ENCODE measurements around the gene RNASEL. TPM values are rescaled to one million over a fixed set of nuclear protein-coding genes. Genes with fewer than 3 reads are reported as not detected.
"Not testable (repeated sequence)": the region's sequence is repeated elsewhere in the genome, so short reads cannot be mapped to it uniquely, and the experiment has no call there.

The RNASEL gene
- total and polyA plus RNA-seq, 2 donors (not counting 3 experiments of a cell fraction or from before 2014, with no cell fraction given): 0.59 to 1.9 TPM

DNA sequence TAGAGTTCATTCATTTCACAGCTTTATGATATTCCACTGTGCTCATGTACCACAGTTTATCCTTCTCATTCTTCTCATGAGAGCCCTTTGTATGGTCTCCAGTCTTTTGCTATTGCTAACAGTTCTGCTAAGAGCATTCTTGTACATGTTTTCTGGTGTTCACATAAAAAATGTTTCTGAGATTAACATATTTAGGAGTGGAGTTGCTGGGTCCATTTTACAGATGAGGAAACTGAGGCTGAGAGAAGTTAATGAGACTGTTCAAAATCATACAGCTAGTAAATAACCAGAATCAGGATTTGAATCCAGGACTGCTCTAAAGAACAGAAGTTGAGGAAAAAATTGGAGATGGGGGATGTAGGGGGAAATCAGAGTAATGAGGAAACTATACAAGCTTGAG is 44.0 kb upstream of the RNASEL start:
- ChIA-PET CTCF (interaction anchor here (1.4 kb wide), 1 partner anchor 14 kb away, joined by 4 read pairs; no protein-coding TSS in a partner anchor), POLR2A (no interaction called here)
- Histone ChIP-seq H3K9me1 (replicated peaks; ENCODE audit: control insufficient read depth, extremely low read depth, insufficient read depth, low read length) (no peaks in the 10 kb centered on the region), H3K4me2 (ENCODE audit: insufficient read depth, low read length) (no peak overlapping the region), H4K20me1 (replicated peaks; ENCODE audit: control insufficient read depth, extremely low read depth, insufficient read depth, low read length) (no peaks in the 10 kb centered on the region), H3K36me3 (ENCODE audit: control insufficient read depth in 2 of 2, extremely low read depth in 1 of 2, insufficient read depth in 2 of 2, low read length in 2 of 2) (no peaks in the 10 kb centered on the region), H3K79me2 (ENCODE audit: control insufficient read depth, insufficient read depth, low read length) (no peaks in the 10 kb centered on the region), H3K4me1 (ENCODE audit: control insufficient read depth, extremely low read depth, insufficient read depth, low read length) (no peaks in the 10 kb centered on the region), H3K9ac (replicated peaks; ENCODE audit: extremely low read depth, insufficient read depth, low read length) (no peak overlapping the region), H3K9me3 (replicated peaks; ENCODE audit: control insufficient read depth, insufficient read depth, low read length) (no peaks in the 10 kb centered on the region), H3K27ac (ENCODE audit: insufficient read depth, low read depth, low read length) (no peak overlapping the region), H3K27me3 (ENCODE audit: control insufficient read depth in 2 of 2, insufficient read depth in 2 of 2, low read length in 2 of 2) (no peaks in the 10 kb centered on the region), H3K4me3 (replicated peaks in 1 of 3; ENCODE audit: insufficient read depth in 1 of 3, low read depth in 1 of 3, low read length in 3 of 3) (no peak overlapping the region), H2AFZ (ENCODE audit: low read depth, low read length) (no peak overlapping the region)
- TF ChIP-seq JUN (IDR thresholded peaks at IDR 0.05; ENCODE audit: borderline replicate concordance, insufficient read depth, insufficient read length, low read depth) (no peak), EZH2 (IDR thresholded peaks at IDR 0.05; ENCODE audit: borderline replicate concordance, low read depth, low read length, severe bottlenecking) (no peak), FOS (IDR thresholded peaks at IDR 0.05; ENCODE audit: borderline replicate concordance, insufficient read depth, low read length) (no peak), GATA2 (IDR thresholded peaks at IDR 0.05; ENCODE audit: insufficient read depth, insufficient read length, low read depth, low read length) (no peak), MYC (IDR thresholded peaks at IDR 0.05; ENCODE audit: low read depth, low read length) (no peak), CTCF (IDR thresholded peaks at IDR 0.05; ENCODE audit: extremely low read depth in 1 of 2, insufficient read depth in 1 of 2, low read depth in 1 of 2, low read length in 2 of 2) (no peak), POLR2AphosphoS5 (IDR thresholded peaks at IDR 0.05; ENCODE audit: insufficient read depth, low read depth, low read length) (no peak), POLR2A (IDR thresholded peaks at IDR 0.05; ENCODE audit: low read depth, low read length) (no peak)
- TF ChIP-seq, protein P1, sequence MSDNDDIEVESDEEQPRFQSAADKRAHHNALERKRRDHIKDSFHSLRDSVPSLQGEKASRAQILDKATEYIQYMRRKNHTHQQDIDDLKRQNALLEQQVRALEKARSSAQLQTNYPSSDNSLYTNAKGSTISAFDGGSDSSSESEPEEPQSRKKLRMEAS (IDR thresholded peaks at IDR 0.05; ENCODE audit: insufficient read depth, insufficient read length): no peak
- intact Hi-C loops (cut with micrococcal nuclease): no loop called here
- DNase-seq (ENCODE audit: low read depth, low spot score) (no peak), FAIRE-seq (no peak)
- dilution Hi-C loops (cut with MboI; ENCODE audit: extremely low pct_ligation_motif_present, low sequenced_read_pairs): no loop called here
- no TSS peak for BruUV-seq (replicated peaks)

DNA sequence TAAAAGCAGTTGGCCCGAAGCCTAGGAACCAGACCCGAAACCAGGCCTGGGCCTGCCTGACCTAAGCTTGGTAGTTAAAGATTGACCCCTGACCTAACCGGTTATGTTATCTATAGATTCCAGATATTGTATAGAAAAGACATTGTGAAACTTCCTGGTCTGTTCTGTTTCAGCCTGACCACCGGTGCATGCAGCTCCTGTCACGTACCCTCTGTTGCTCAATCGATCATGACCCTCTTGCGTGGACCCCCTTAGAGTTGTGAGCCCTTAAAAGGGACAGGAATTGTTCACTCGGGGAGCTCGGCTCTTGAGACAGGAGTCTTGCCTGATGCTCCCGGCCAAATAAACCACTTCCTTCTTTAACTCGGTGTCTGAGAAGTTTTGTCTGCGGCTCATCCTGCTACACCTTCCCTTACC is 43.4 kb upstream of the RNASEL start:
- H3K4me3 ChIP-seq (replicated peaks in 1 of 3; ENCODE audit: insufficient read depth in 1 of 3, low read depth in 1 of 3, low read length in 3 of 3): not testable (repeated sequence)

More for the DNA sequence above, 43.4 kb upstream of the RNASEL start:
- POLR2A ChIA-PET; BruUV-seq (replicated peaks); H3K27ac ChIP-seq (ENCODE audit: insufficient read depth, low read depth, low read length); dilution Hi-C loops (cut with MboI; ENCODE audit: extremely low pct_ligation_motif_present, low sequenced_read_pairs); H3K79me2 ChIP-seq (ENCODE audit: control insufficient read depth, insufficient read depth, low read length); H3K4me2 ChIP-seq (ENCODE audit: insufficient read depth, low read length); H3K9me1 ChIP-seq (replicated peaks; ENCODE audit: control insufficient read depth, extremely low read depth, insufficient read depth, low read length); H3K9ac ChIP-seq (replicated peaks; ENCODE audit: extremely low read depth, insufficient read depth, low read length); H3K4me1 ChIP-seq (ENCODE audit: control insufficient read depth, extremely low read depth, insufficient read depth, low read length); H4K20me1 ChIP-seq (replicated peaks; ENCODE audit: control insufficient read depth, extremely low read depth, insufficient read depth, low read length); H3K27me3 ChIP-seq (ENCODE audit: control insufficient read depth in 2 of 2, insufficient read depth in 2 of 2, low read length in 2 of 2); FAIRE-seq; H3K36me3 ChIP-seq (ENCODE audit: control insufficient read depth in 2 of 2, extremely low read depth in 1 of 2, insufficient read depth in 2 of 2, low read length in 2 of 2); H3K9me3 ChIP-seq (replicated peaks; ENCODE audit: control insufficient read depth, insufficient read depth, low read length); H2AFZ ChIP-seq (ENCODE audit: low read depth, low read length); DNase-seq (ENCODE audit: low read depth, low spot score); intact Hi-C loops (cut with micrococcal nuclease): not testable (repeated sequence)
- CTCF ChIA-PET: interaction anchor here (1.6 kb wide), 1 partner anchor 150 kb away, joined by 3 read pairs; no protein-coding TSS in a partner anchor
